H9 (cell line): ENCODE measurements around the gene CXorf66. TPM values are rescaled to one million over a fixed set of nuclear protein-coding genes. Genes with fewer than 3 reads are reported as not detected.

Experiments
- DNase-seq: peaks from one replicate; pipeline ENCODE4 v3.0.0-alpha.2; 2017
- H2AFZ ChIP-seq: one replicate; pipeline ENCODE4 v1.6.1; 2013; ENCODE audit warnings: mild to moderate bottlenecking, low read length, control low read depth, moderate library complexity
- H2AK5ac ChIP-seq: 2 replicates; pipeline ENCODE4 v1.6.1; 2013; ENCODE audit warnings: low read length, control low read depth, mixed read lengths; ENCODE audit not compliant: insufficient read length
- H2BK120ac ChIP-seq: one replicate; pipeline ENCODE4 v1.6.1; 2013; ENCODE audit warnings: low read depth, mild to moderate bottlenecking, low read length, control low read depth, inconsistent platforms; ENCODE audit not compliant: poor library complexity, severe bottlenecking
- H2BK12ac ChIP-seq: 2 replicates; pipeline ENCODE4 v1.6.1; 2013; ENCODE audit warnings: low read length, control low read depth, mixed read lengths, low read depth; ENCODE audit not compliant: insufficient read length
- H2BK15ac ChIP-seq: 2 replicates; pipeline ENCODE4 v1.6.1; 2013; ENCODE audit warnings: low read depth, low read length, control low read depth
- H2BK20ac ChIP-seq: one replicate; pipeline ENCODE4 v1.6.1; 2013; ENCODE audit warnings: low read depth, mild to moderate bottlenecking, low read length, control low read depth, inconsistent platforms; ENCODE audit not compliant: poor library complexity, severe bottlenecking
- H2BK5ac ChIP-seq: 2 replicates; pipeline ENCODE4 v1.6.1; 2013; ENCODE audit warnings: low read length, control low read depth, mixed read lengths; ENCODE audit not compliant: insufficient read length
- H3K14ac ChIP-seq: 2 replicates; pipeline ENCODE4 v1.6.1; 2013; ENCODE audit warnings: low read length, control low read depth; ENCODE audit not compliant: insufficient read depth
- H3K18ac ChIP-seq: 2 replicates; pipeline ENCODE4 v1.6.1; 2013; ENCODE audit warnings: low read depth, mild to moderate bottlenecking, mixed read lengths, low read length, control low read depth; ENCODE audit not compliant: insufficient read length
- H3K23ac ChIP-seq: 2 replicates; pipeline ENCODE4 v1.6.1; 2013; ENCODE audit warnings: low read length, control low read depth, mixed read lengths, low read depth; ENCODE audit not compliant: insufficient read length
- H3K23me2 ChIP-seq: 2 replicates; pipeline ENCODE4 v1.6.1; 2013; ENCODE audit warnings: low read depth, mild to moderate bottlenecking, mixed read lengths, low read length, control low read depth; ENCODE audit not compliant: insufficient read length, poor library complexity, severe bottlenecking
- H3K27ac ChIP-seq: 2 replicates; pipeline ENCODE4 v1.5.1; 2013; ENCODE audit warnings: low read length, control low read depth, mixed read lengths, low read depth; ENCODE audit not compliant: insufficient read length
- H3K27me3 ChIP-seq: 2 replicates; pipeline ENCODE4 v1.6.1; 2013; ENCODE audit warnings: low read length, control low read depth, inconsistent platforms; ENCODE audit not compliant: insufficient read depth
- H3K4ac ChIP-seq: 2 replicates; pipeline ENCODE4 v1.6.1; 2013; ENCODE audit warnings: low read depth, mild to moderate bottlenecking, control low read depth, inconsistent platforms, low read length, moderate library complexity
- H3K4me1 ChIP-seq: 2 replicates; pipeline ENCODE4 v1.6.1; 2013; ENCODE audit warnings: low read length, control low read depth, inconsistent platforms; ENCODE audit not compliant: insufficient read depth
- H3K4me2 ChIP-seq: 2 replicates; pipeline ENCODE4 v1.6.1; 2013; ENCODE audit warnings: low read length, control low read depth, mixed read lengths; ENCODE audit not compliant: insufficient read length, insufficient read depth
- H3K56ac ChIP-seq: 2 replicates; pipeline ENCODE4 v1.6.1; 2013; ENCODE audit warnings: low read depth, mild to moderate bottlenecking, mixed read lengths, low read length, control low read depth; ENCODE audit not compliant: insufficient read length
- H3K79me1 ChIP-seq: 2 replicates; pipeline ENCODE4 v1.6.1; 2013; ENCODE audit warnings: low read depth, mild to moderate bottlenecking, moderate library complexity, low read length, control low read depth, inconsistent platforms; ENCODE audit not compliant: insufficient read depth, poor library complexity, severe bottlenecking
- H3K79me2 ChIP-seq: 2 replicates; pipeline ENCODE4 v1.6.1; 2013; ENCODE audit warnings: low read length, control low read depth, inconsistent platforms; ENCODE audit not compliant: insufficient read depth
- H3K9ac ChIP-seq: 2 replicates; pipeline ENCODE4 v1.6.1; 2013; ENCODE audit warnings: low read length, control low read depth, mixed read lengths; ENCODE audit not compliant: insufficient read length; ENCODE audit errors: extremely low read depth
- H3K9me3 ChIP-seq: one replicate; pipeline ENCODE4 v1.6.1; 2013; ENCODE audit warnings: low read depth, low read length, inconsistent platforms; ENCODE audit not compliant: control insufficient read depth
- H3T11ph ChIP-seq: one replicate; pipeline ENCODE4 v1.6.1; 2013; ENCODE audit warnings: mild to moderate bottlenecking, low read length, control low read depth, inconsistent platforms
- H4K20me1 ChIP-seq: one replicate; pipeline ENCODE4 v1.6.1; 2013; ENCODE audit not compliant: control insufficient read depth, insufficient read length, insufficient read depth
- H4K5ac ChIP-seq: 2 replicates; pipeline ENCODE4 v1.6.1; 2013; ENCODE audit warnings: low read depth, mild to moderate bottlenecking, mixed read lengths, low read length, control low read depth; ENCODE audit not compliant: insufficient read length
- H4K8ac ChIP-seq: replicated peaks from 2 replicates; pipeline ENCODE4 v1.6.1; 2013; ENCODE audit warnings: low read length, control low read depth, mixed read lengths, low read depth; ENCODE audit not compliant: insufficient read length
- H4K91ac ChIP-seq: 2 replicates; pipeline ENCODE4 v1.6.1; 2013; ENCODE audit warnings: low read depth, mild to moderate bottlenecking, moderate library complexity, mixed read lengths, low read length, control low read depth; ENCODE audit not compliant: insufficient read length
- H3K27ac Mint-ChIP-seq, 3 experiments: 2 replicates in 2 of 3; 3 replicates in 1 of 3; pipeline ENCODE4 v1.8.0; 2020 to 2021; ENCODE audit warnings: mixed read lengths in 3 of 3, mild to moderate bottlenecking in 1 of 3, moderate library complexity in 1 of 3
- H3K27me3 Mint-ChIP-seq: 2 replicates; pipeline ENCODE4 v1.8.0; 2021; ENCODE audit warnings: low read depth, mild to moderate bottlenecking, moderate library complexity, mixed read lengths
- H3K36me3 Mint-ChIP-seq, 3 experiments: 2 replicates in 2 of 3; 3 replicates in 1 of 3; pipeline ENCODE4 v1.8.0; 2020 to 2021; ENCODE audit warnings: low read depth in 3 of 3, mixed read lengths in 3 of 3; ENCODE audit not compliant: insufficient read depth in 1 of 3
- H3K4me1 Mint-ChIP-seq, 2 experiments: 2 replicates each; pipeline ENCODE4 v1.8.0; 2020; ENCODE audit warnings: mixed read lengths in 2 of 2
- H3K4me3 Mint-ChIP-seq, 2 experiments: 2 replicates in 1 of 2; 3 replicates in 1 of 2; pipeline ENCODE4 v1.8.0; 2020 to 2021; ENCODE audit warnings: mild to moderate bottlenecking in 2 of 2, mixed read lengths in 2 of 2, moderate library complexity in 1 of 2
- H3K9me3 Mint-ChIP-seq, 2 experiments: 2 replicates in 1 of 2; 3 replicates in 1 of 2; pipeline ENCODE4 v1.8.0; 2020; ENCODE audit warnings: mild to moderate bottlenecking in 2 of 2, mixed read lengths in 2 of 2, moderate library complexity in 1 of 2
- whole genome bisulfite sequencing: extraction: QIAGEN DNeasy Blood & Tissue Kit; methylation state at CpG from one replicate; pipeline ENCODE4 v1.1.7; 2013; ENCODE audit warnings: missing lambda C conversion rate, low lambda C conversion rate, mixed read lengths; ENCODE audit not compliant: insufficient read length; ENCODE audit errors: extremely low coverage; 5-methylcytosine and 5-hydroxymethylcytosine counted together
- total RNA-seq: library from RNA; stranded (reverse); gene quantifications from 2 replicates; pipeline ENCODE4 v1.2.1, GENCODE V29; 2021
- TF ChIP-seq, protein P1 (sequence below): fragments of 200-600 bp; sonication (generic); conservative IDR thresholded peaks from 3 replicates; pipeline ENCODE4 v1.8.0; 2021; ENCODE audit warnings: antibody characterized with exemption, mild to moderate bottlenecking

CXorf66 gene
- total RNA-seq, 1 experiment from 2014 or later: not detected

DNA sequence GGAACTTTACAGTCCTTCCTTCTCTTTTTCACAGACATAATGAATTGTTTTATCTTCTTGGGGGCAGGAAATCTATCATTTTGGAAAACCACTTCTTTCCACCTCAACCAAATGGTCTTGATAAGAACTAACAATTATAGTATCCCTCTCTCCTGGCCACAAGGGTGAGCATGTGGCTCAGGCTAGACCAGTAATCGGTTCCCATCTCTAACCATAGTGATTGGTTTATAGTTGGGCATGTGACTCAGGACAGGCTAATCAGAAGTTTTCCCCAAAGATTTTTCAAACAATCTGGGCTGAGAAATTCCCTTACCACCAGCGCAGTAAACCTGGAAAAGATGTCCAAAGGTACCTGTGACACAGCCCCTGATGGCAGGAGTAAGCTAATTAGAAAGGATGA lies 4.0 kb upstream of the CXorf66 start:
- H2AK5ac ChIP-seq: no peak overlapping the region
- no peak overlapping the region for H2BK12ac ChIP-seq
- H2BK5ac ChIP-seq: no peak overlapping the region
- Mint-ChIP-seq H3K27me3 (peaks cover 8% of the 10 kb centered on the region; the same call in 1 of the 2 replicates), H3K27ac (no peak overlapping the region), H3K4me1 (peaks cover 3 to 8% of the 10 kb centered on the region in 2 experiments; a peak in 2 of 4 replicates), H3K4me3 (no peak overlapping the region), H3K9me3 (peaks cover 3 to 26% of the 10 kb centered on the region in 2 experiments; a peak in 3 of 5 replicates), H3K36me3 (no peaks in the 10 kb centered on the region)
- H3K79me2 ChIP-seq: no peaks in the 10 kb centered on the region
- H3K27ac ChIP-seq: no peak overlapping the region
- no peaks in the 10 kb centered on the region for H3K79me1 ChIP-seq
- no peak overlapping the region for H3K14ac ChIP-seq
- no peak overlapping the region for H2BK20ac ChIP-seq
- H4K91ac ChIP-seq: no peak overlapping the region
- DNase-seq: no peak
- no peak overlapping the region for H3K9ac ChIP-seq
- TF ChIP-seq, protein P1, sequence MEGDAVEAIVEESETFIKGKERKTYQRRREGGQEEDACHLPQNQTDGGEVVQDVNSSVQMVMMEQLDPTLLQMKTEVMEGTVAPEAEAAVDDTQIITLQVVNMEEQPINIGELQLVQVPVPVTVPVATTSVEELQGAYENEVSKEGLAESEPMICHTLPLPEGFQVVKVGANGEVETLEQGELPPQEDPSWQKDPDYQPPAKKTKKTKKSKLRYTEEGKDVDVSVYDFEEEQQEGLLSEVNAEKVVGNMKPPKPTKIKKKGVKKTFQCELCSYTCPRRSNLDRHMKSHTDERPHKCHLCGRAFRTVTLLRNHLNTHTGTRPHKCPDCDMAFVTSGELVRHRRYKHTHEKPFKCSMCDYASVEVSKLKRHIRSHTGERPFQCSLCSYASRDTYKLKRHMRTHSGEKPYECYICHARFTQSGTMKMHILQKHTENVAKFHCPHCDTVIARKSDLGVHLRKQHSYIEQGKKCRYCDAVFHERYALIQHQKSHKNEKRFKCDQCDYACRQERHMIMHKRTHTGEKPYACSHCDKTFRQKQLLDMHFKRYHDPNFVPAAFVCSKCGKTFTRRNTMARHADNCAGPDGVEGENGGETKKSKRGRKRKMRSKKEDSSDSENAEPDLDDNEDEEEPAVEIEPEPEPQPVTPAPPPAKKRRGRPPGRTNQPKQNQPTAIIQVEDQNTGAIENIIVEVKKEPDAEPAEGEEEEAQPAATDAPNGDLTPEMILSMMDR: no peak
- no peaks in the 10 kb centered on the region for H4K20me1 ChIP-seq
- no CpG with 5 or more reads among the region's 2 CpGs for WGBS
- no peak overlapping the region for H2AFZ ChIP-seq
- no peak overlapping the region for H3K18ac ChIP-seq
- H3K9me3 ChIP-seq: no peaks in the 10 kb centered on the region
- H3K23me2 ChIP-seq: no peaks in the 10 kb centered on the region
- no peaks in the 10 kb centered on the region; the same call in 1 of the 2 replicates for H3K4me1 ChIP-seq
- no peak overlapping the region for H4K8ac ChIP-seq
- no peak overlapping the region for H3T11ph ChIP-seq
- no peak overlapping the region for H4K5ac ChIP-seq
- H2BK120ac ChIP-seq: no peak overlapping the region
- no peak overlapping the region for H3K4ac ChIP-seq
- no peak overlapping the region for H3K23ac ChIP-seq
- no peak overlapping the region for H3K4me2 ChIP-seq
- H2BK15ac ChIP-seq: no peak overlapping the region
- no peak overlapping the region for H3K56ac ChIP-seq
- no peaks in the 10 kb centered on the region for H3K27me3 ChIP-seq
